Kidney epithelial cell (primary cell): ENCODE data around the gene ARCN1. TPM values are rescaled to one million over a fixed set of nuclear protein-coding genes. Genes with fewer than 3 reads are reported as not detected.

Experiments
- DNase-seq: peaks from one replicate; pipeline ENCODE4 v3.0.0-alpha.2; 2010; ENCODE audit warnings: low read depth
- H3K27me3 ChIP-seq: 2 replicates; pipeline ENCODE4 v1.6.0; 2011; ENCODE audit warnings: low read length; ENCODE audit not compliant: control insufficient read depth, insufficient read depth
- H3K36me3 ChIP-seq: 2 replicates; pipeline ENCODE4 v1.5.1; 2011; ENCODE audit warnings: low read length; ENCODE audit not compliant: control insufficient read depth, insufficient read depth
- H3K4me3 ChIP-seq: 2 replicates; pipeline ENCODE4 v1.5.1; 2011; ENCODE audit warnings: low read depth, mild to moderate bottlenecking, control low read depth, low read length
- CTCF ChIP-seq: IDR thresholded peaks from 2 replicates; pipeline ENCODE4 v1.5.1; 2011; ENCODE audit warnings: mild to moderate bottlenecking, moderate library complexity, low read length, control low read depth, inconsistent platforms; ENCODE audit not compliant: insufficient read depth, poor library complexity, severe bottlenecking
- total RNA-seq: library from RNA; depleted of rRNA; stranded (reverse); fragments of >200 nt; gene quantifications from 2 replicates; pipeline ENCODE4 v1.2.3, GENCODE V29; 2015

ARCN1 gene
- total RNA-seq, 1 donor from 2014 or later: 122 TPM

GRCh38 chr11:118634431-118635236 is 62.4 kb downstream of the ARCN1 start:
- H3K36me3 ChIP-seq: peaks cover 9% of the 10 kb centered on the region
- TF ChIP-seq CTCF: no peak
- no peak overlapping the region for H3K4me3 ChIP-seq
- DNase-seq: no peak
- H3K27me3 ChIP-seq: no peaks in the 10 kb centered on the region

GRCh38 chr11:118635237-118635591 is 63.0 kb downstream of the ARCN1 start:
- Histone ChIP-seq H3K4me3 (no peak overlapping the region), H3K27me3 (no peaks in the 10 kb centered on the region), H3K36me3 (peaks cover 9% of the 10 kb centered on the region)
- TF ChIP-seq CTCF: no peak
- DNase-seq: no peak

DNA sequence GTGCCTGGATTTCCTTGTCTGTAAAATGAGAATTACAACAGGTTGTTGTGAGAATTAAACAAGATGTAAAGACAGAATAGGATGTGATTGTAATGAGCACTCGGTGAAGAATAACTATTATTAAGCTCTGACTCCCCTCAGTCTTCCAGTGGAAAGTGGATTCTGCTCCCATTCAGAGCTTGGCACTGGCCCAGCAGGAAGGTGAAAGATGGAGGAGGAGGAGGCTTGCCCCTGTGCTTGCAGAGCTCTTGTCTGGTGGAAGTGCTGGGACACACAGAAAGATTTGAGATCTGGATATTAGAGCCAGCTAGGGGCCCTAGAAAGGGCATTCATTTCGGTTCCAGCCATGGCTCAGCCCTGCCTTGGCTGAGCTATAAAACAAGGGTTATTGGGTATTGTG is 63.4 kb downstream of the ARCN1 start:
- Histone ChIP-seq H3K36me3 (peaks cover 7% of the 10 kb centered on the region), H3K4me3 (no peak overlapping the region), H3K27me3 (no peaks in the 10 kb centered on the region)
- no peak for DNase-seq
- TF ChIP-seq CTCF: no peak

DNA sequence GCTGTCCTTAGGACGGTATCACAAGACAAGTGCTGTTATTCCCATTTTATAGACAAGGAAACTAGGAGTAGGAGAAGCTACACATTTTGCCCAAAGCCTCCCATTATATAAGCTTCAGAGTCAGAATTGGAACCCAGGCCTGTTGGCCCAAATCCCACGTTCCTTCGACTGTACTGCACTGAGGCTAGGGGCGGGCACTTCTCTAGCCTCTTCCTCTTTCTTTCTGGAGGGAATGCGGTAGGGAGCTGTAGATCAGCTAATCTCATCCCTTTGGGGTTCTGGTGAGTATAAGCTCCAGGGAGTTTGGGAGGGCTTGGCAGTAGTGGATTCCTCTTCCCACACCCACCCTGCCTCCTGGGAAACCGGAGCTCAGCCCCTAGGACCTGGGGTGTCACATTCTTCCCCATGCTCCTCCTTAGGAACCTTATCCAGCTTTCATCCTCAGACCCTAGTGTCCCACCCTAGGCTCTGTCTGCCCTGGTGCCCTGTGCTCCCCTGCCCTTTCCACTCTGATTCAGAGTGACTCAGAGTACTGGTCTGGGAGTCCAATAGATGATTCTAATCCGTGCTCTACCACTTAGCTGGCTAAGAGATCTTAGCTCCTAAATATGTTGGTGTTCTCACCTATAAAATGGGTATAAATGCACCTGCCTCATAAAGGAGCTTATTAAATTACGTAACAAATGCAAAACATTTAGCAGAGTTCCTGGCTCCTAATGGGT is 64.5 kb downstream of the ARCN1 start:
- H3K36me3 ChIP-seq: peaks cover 8% of the 10 kb centered on the region
- DNase-seq: no peak
- H3K4me3 ChIP-seq: no peak overlapping the region
- no peaks in the 10 kb centered on the region for H3K27me3 ChIP-seq
- TF ChIP-seq CTCF: no peak

DNA sequence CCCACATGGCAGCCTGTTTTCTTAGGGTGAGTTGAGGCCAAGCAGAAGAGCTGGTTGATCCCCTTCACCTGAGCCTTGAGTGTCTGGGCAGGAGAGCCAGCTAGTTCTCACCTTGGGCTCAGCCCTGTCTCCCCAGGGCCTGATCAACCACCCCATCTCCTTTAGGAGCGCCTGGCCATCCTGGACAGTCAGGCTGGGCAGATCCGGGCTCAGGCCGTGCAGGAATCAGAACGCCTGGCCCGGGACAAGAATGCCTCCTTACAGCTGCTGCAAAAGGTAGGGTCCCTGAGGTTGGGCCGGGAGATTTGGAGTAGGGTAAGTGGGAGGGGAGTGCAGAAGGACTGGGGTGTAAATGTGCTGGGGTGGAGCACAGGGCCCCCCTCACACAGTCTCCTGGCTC is 66.5 kb downstream of the ARCN1 start:
- TF ChIP-seq CTCF: no peak
- no peaks in the 10 kb centered on the region for H3K27me3 ChIP-seq
- peaks cover 5% of the 10 kb centered on the region for H3K36me3 ChIP-seq
- DNase-seq: no peak
- H3K4me3 ChIP-seq: no peak overlapping the region
